ENCODE measurements around the gene SLC10A6. TPM values are rescaled to one million over a fixed set of nuclear protein-coding genes. Genes with fewer than 3 reads are reported as not detected.

Gene SLC10A6
- total RNA-seq, 2 experiments from 2014 or later: not detected

Other genes starting within 250 kb of the SLC10A6 start
- not detected in 2 replicates for gene C4orf36, start 43.0 kb upstream of the SLC10A6 start, total RNA-seq (2014; rRNA removed; shearing (Covaris generic))
- 1.4 TPM in 1 of 2 replicates, not detected in the other for gene C4orf36, start 43.0 kb upstream of the SLC10A6 start, total RNA-seq (2022)
- gene AFF1, start 85.6 kb upstream of the SLC10A6 start, total RNA-seq (2014; rRNA removed; shearing (Covaris generic)): 28.7 and 29.9 TPM in 2 replicates
- gene AFF1, start 85.6 kb upstream of the SLC10A6 start, total RNA-seq (2022): 69.7 and 81.4 TPM in 2 replicates

Measured in OCI-LY7 (cell line).